Measurements from ENCODE around the gene PTPRO.
A peak's percentile ranks its signal among the peaks of the same experiment; 100 is the strongest.

The PTPRO gene

GRCh38 chr12:15322164-15323061, at the start of gene PTPRO:
Gene PTPRO, plus strand, starts transcription at chr12:15322508.
- DNase-seq, result peak; percentile 2

- no peak for DNase-seq
Measured at GRCh38 chr12:15273896-15274295, 48.4 kb upstream of the PTPRO start.

- no peak for DNase-seq
Measured at GRCh38 chr12:15274561-15274967, 47.7 kb upstream of the PTPRO start.

GRCh38 chr12:15276088-15276698, 46.1 kb upstream of the PTPRO start:
- DNase-seq, result peak; percentile 40

- DNase-seq, result peak; percentile 49
Measured at GRCh38 chr12:15278816-15279658, 43.3 kb upstream of the PTPRO start.

- DNase-seq, result no peak
Measured at GRCh38 chr12:15280930-15281329, 41.4 kb upstream of the PTPRO start.

- peak; percentile 39 for DNase-seq
Measured at GRCh38 chr12:15289192-15289591, 33.1 kb upstream of the PTPRO start.

GRCh38 chr12:15293731-15294130, 28.6 kb upstream of the PTPRO start:
- DNase-seq, result no peak

GRCh38 chr12:15299947-15300346, 22.4 kb upstream of the PTPRO start:
- no peak for DNase-seq

- no peak for DNase-seq
Measured at GRCh38 chr12:15304296-15304695, 18.0 kb upstream of the PTPRO start.

GRCh38 chr12:15306605-15307004, 15.7 kb upstream of the PTPRO start:
- no peak for DNase-seq

GRCh38 chr12:15307079-15307478, 15.2 kb upstream of the PTPRO start:
- no peak for DNase-seq

- no peak for DNase-seq
Measured at GRCh38 chr12:15318841-15319240, 3.5 kb upstream of the PTPRO start.

GRCh38 chr12:15320881-15321280, 1.4 kb upstream of the PTPRO start:
- no peak for DNase-seq

GRCh38 chr12:15323480-15323879, 1.2 kb downstream of the PTPRO start:
- DNase-seq, result no peak

- DNase-seq, result no peak
Measured at GRCh38 chr12:15329891-15330290, 7.6 kb downstream of the PTPRO start.

GRCh38 chr12:15334225-15334624, 11.9 kb downstream of the PTPRO start:
- no peak for DNase-seq

- DNase-seq, result no peak
Measured at GRCh38 chr12:15335959-15336358, 13.7 kb downstream of the PTPRO start.

GRCh38 chr12:15336768-15337553, 14.7 kb downstream of the PTPRO start:
- no peak for DNase-seq

GRCh38 chr12:15341371-15341770, 19.1 kb downstream of the PTPRO start:
- DNase-seq, result no peak

- no peak for DNase-seq
Measured at GRCh38 chr12:15344561-15344960, 22.3 kb downstream of the PTPRO start.

- DNase-seq, result no peak
Measured at GRCh38 chr12:15346488-15346887, 24.2 kb downstream of the PTPRO start.

- DNase-seq, result no peak
Measured at GRCh38 chr12:15350643-15351042, 28.3 kb downstream of the PTPRO start.

Measured in hematopoietic multipotent progenitor cell treated with erythropoietin and hydrocortisone succinate and interleukin-3 and kit ligand, for 6 days (in vitro differentiated cells).